Measurements from ENCODE around the gene GTF2F1. TPM values are rescaled to one million over a fixed set of nuclear protein-coding genes. Genes with fewer than 3 reads are reported as not detected.

Gene GTF2F1
- total RNA-seq, 4 donors from 2014 or later: 28.5 to 50.3 (median 38.6) TPM

DNA sequence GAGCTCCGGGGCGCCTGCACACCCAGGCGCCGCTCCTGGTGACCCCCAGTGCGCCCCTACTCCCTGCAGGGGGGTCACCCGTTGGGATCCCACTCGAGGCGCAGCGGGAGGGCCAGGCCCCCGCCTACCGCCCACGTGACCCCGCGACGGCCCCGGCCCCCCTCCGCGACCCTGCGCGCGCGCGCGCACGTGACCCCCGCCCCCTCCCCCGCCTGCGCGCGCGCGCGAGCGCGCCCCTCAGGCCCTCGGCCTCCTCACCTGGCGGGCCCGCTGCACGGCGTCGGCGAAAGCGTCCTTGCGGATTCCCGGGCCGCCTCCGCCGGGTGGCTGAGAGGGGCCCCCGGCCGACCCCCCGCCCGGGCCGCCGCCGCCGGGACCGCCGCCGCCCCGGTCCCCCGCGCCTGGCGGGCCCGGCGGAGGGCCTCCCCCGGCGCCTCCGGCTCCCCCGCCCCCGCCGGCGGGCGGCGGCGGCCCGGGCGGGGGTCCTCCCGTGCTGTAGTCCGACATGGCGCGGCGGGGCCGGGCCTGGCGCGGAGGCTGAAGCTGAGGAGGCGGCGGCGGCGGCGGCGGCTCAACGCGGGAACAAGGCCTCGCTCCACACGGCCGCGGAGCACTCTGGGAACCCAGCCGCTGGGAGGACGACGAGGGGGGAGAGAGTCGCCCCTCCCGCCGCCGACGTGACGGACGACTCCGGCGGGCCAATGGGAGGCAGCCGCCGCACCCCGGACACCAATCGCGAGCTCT, 31.4 kb upstream of the GTF2F1 start, which contains the start of gene KHSRP:
KHSRP (minus strand) TSS at position 617 of the 744 bp plus-strand sequence; CDS start at position 507, 110 bp downstream.
- no peak for ATAC-seq (ENCODE audit: low FRiP score)
- TF ChIP-seq, protein P1, sequence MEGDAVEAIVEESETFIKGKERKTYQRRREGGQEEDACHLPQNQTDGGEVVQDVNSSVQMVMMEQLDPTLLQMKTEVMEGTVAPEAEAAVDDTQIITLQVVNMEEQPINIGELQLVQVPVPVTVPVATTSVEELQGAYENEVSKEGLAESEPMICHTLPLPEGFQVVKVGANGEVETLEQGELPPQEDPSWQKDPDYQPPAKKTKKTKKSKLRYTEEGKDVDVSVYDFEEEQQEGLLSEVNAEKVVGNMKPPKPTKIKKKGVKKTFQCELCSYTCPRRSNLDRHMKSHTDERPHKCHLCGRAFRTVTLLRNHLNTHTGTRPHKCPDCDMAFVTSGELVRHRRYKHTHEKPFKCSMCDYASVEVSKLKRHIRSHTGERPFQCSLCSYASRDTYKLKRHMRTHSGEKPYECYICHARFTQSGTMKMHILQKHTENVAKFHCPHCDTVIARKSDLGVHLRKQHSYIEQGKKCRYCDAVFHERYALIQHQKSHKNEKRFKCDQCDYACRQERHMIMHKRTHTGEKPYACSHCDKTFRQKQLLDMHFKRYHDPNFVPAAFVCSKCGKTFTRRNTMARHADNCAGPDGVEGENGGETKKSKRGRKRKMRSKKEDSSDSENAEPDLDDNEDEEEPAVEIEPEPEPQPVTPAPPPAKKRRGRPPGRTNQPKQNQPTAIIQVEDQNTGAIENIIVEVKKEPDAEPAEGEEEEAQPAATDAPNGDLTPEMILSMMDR (IDR thresholded peaks at IDR 0.05): no peak
- no peak for DNase-seq (ENCODE audit: low spot score)

DNA sequence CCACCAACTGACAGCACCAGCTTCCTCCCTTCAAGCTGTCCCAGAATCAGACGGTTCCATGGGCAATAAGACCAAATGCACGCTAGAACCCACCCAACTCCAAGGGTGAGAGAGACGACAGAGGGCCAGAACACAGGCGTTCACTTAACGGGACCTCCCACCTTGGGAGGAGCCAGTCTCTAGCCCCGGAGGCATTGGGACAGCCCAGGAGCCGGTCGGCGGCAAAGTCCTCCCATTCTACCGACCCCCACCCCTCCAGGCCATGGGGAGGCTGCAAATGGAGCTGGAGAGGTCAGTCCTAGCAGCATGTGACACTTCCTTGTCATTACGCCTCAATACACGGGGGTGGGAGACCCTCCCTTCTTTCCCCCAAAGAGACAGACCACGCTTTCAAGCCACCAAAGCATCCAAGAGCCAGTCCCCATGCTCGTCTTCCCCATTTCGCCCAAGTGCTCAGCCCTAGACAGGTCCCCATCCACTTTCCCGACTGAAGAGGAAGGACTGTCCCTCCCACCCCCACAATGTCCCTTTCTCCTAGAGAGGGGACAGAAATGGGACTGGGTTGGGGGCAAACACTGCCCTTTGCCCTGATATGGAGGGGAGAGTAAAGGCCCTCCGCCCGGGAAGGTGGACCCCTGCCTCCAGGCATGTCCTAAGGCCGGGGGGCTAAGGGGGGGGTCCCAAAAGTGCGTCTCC, 30.7 kb upstream of the GTF2F1 start:
- TF ChIP-seq, protein P1 (IDR thresholded peaks at IDR 0.05): no peak
- no peak for ATAC-seq (ENCODE audit: low FRiP score)
- no peak for DNase-seq (ENCODE audit: low spot score)

GRCh38 chr19:6421075-6422014, 28.4 kb upstream of the GTF2F1 start:
- DNase-seq (ENCODE audit: low spot score): no peak
- TF ChIP-seq, protein P1 (IDR thresholded peaks at IDR 0.05): no peak
- no peak for ATAC-seq (ENCODE audit: low FRiP score)

DNA sequence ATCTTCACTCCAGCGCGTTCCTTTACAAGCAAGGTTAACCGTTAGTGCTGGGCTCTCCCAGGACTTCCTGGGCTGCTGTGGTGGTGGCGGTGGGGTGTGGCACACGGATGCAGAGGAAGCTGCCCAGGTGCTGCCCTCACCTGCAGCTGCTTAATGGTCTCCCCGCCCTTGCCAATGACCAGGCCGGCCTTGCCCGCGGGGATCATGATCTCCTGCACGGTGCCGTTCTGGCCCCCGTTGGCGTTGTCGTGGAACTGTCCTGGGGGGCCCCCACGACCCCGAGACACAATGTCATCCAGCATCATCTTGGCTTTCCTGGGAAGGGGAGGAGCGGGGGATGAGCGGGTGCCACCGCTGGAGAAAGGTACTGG, 25.6 kb upstream of the GTF2F1 start:
- no peak for ATAC-seq (ENCODE audit: low FRiP score)
- DNase-seq (ENCODE audit: low spot score): no peak

DNA sequence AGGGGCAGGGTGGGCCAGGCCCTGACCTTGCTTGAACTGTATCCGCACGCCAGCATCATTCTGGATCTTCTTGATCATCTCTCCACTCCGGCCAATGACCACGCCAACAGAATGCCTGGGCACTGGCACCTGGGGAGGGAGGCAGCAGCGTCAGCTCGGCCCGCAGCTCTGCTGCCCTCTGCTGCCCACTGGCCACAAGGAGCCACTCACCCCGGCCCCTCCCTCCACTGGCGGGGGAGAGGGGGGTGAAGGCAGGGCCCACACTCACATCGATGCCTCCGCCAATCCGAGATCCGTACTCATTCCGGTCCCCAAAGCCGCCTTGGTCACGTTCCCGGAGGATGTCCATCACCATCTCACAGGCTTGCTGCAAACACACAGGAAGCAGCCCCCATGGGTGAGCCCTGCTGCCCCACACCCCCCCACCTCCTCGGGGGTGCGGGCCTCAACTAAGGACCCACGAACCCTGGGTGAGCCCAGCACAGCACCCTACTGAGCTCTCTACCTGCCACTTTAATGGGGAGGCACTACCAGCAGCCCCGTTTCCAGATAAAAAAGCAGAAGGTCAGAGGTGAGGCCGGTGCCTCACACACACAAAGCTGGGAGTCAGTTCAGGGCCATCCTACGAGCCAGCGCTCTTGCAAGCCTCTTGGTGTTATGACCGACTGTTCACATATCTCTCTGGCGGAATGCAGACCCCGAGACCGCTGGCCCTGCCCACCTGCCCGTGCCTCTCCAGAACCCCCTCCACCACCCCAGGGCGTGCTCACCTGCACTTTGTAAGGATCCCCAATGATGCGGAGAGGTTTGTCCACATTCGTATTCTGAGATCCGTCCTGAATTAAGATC, 25.0 kb upstream of the GTF2F1 start:
- TF ChIP-seq, protein P1 (IDR thresholded peaks at IDR 0.05): no peak
- ATAC-seq (ENCODE audit: low FRiP score) (no peak), DNase-seq (ENCODE audit: low spot score) (no peak)

More for the DNA sequence above, 25.6 kb upstream of the GTF2F1 start:
- TF ChIP-seq, protein P1 (IDR thresholded peaks at IDR 0.05): no peak
